A673 (cell line): ENCODE data around the gene ZMYND19. TPM values are rescaled to one million over a fixed set of nuclear protein-coding genes. Genes with fewer than 3 reads are reported as not detected.

ENCODE experiments used
- BruUV-seq: library from RNA; stranded (reverse); fragments of 400-500 nt; replicated peaks from 2 replicates; lab custom pipeline; 2021; lab: Mats Ljungman, UMichigan
- CTCF ChIA-PET: fragments of 300-600 bp; sonication (Branson Sonifier 250); formaldehyde crosslinking; loops from one replicate; lab custom pipeline; 2022; ENCODE audit warnings: antibody characterized with exemption; lab: Charles Lee
- POLR2A ChIA-PET: fragments of 300-600 bp; sonication (Branson Sonifier 250); formaldehyde crosslinking; loops from one replicate; lab custom pipeline; 2022; ENCODE audit warnings: antibody characterized with exemption; ENCODE audit not compliant: low non-redundant PET; lab: Charles Lee
- DNase-seq: peaks from one replicate; pipeline ENCODE4 v3.0.0-alpha.2; 2015; ENCODE audit warnings: low spot score
- H3K27ac ChIP-seq: fragments of 200-600 bp; sonication (generic); 2 replicates; pipeline ENCODE4 v1.5.1; 2016; ENCODE audit warnings: mixed run types, low read depth, mild to moderate bottlenecking, mixed read lengths, antibody characterized with exemption, low read length; ENCODE audit not compliant: poor library complexity, severe bottlenecking
- H3K27me3 ChIP-seq: fragments of 200-600 bp; sonication (generic); replicated peaks from 2 replicates; pipeline ENCODE4 v1.6.1; 2017; ENCODE audit warnings: mixed run types, low read depth, mild to moderate bottlenecking, mixed read lengths, antibody characterized with exemption, low read length; ENCODE audit not compliant: insufficient read depth, poor library complexity
- H3K36me3 ChIP-seq: fragments of 200-600 bp; sonication (generic); 2 replicates; pipeline ENCODE4 v1.6.1; 2016; ENCODE audit warnings: mixed run types, mild to moderate bottlenecking, mixed read lengths, antibody characterized with exemption, low read length; ENCODE audit not compliant: insufficient read depth, poor library complexity, severe bottlenecking
- H3K4me1 ChIP-seq: fragments of 200-600 bp; sonication (generic); 2 replicates; pipeline ENCODE4 v1.6.1; 2017; ENCODE audit warnings: mixed run types, mild to moderate bottlenecking, mixed read lengths, antibody characterized with exemption, low read length; ENCODE audit not compliant: insufficient read depth, poor library complexity, severe bottlenecking
- H3K4me3 ChIP-seq: fragments of 200-600 bp; sonication (generic); 2 replicates; pipeline ENCODE4 v1.5.1; 2016; ENCODE audit warnings: low read depth, mixed run types, mild to moderate bottlenecking, mixed read lengths, low read length; ENCODE audit not compliant: poor library complexity, severe bottlenecking
- H3K9me3 ChIP-seq: fragments of 200-600 bp; sonication (generic); 2 replicates; pipeline ENCODE4 v1.6.1; 2016; ENCODE audit warnings: mixed run types, low read depth, mild to moderate bottlenecking, mixed read lengths, antibody characterized with exemption, low read length; ENCODE audit not compliant: poor library complexity, severe bottlenecking
- EZH2 ChIP-seq: fragments of 200-600 bp; sonication (generic); IDR thresholded peaks from 2 replicates; pipeline ENCODE4 v1.6.1; 2017; ENCODE audit warnings: borderline replicate concordance, low read depth, mild to moderate bottlenecking, mixed read lengths, antibody characterized with exemption, low read length; ENCODE audit not compliant: poor library complexity, severe bottlenecking
- intact Hi-C: fragments of 100-400 bp; cut with micrococcal nuclease; formaldehyde crosslinking; loops from one replicate; pipeline ENCODE4 v1.10.0; 2022; ENCODE audit not compliant: unreplicated experiment
- total RNA-seq: library from RNA; stranded (reverse); gene quantifications from 2 replicates; pipeline ENCODE4 v1.2.3, GENCODE V29; 2021
- TF ChIP-seq, protein P1 (sequence below): fragments of 300-800, 200-600 bp; sonication (generic); conservative IDR thresholded peaks from 2 replicates; pipeline ENCODE4 v1.5.1; 2017; ENCODE audit warnings: low read depth, mild to moderate bottlenecking, antibody characterized with exemption, low read length, moderate library complexity, mixed read lengths

The ZMYND19 gene
- total RNA-seq, 1 experiment from 2014 or later: 75.3 TPM

GRCh38 chr9:137575364-137575715 is 15.0 kb downstream of the ZMYND19 start:
- DNase-seq: no peak
- POLR2A ChIA-PET: no interaction called here
- BruUV-seq: no TSS peak
- intact Hi-C loops: no loop called here
- H3K27me3 ChIP-seq: no peaks in the 10 kb centered on the region
- peaks cover 20% of the 10 kb centered on the region for H3K4me1 ChIP-seq
- no peak overlapping the region for H3K27ac ChIP-seq
- no peak overlapping the region for H3K4me3 ChIP-seq
- CTCF ChIA-PET: no interaction called here
- H3K9me3 ChIP-seq: no peaks in the 10 kb centered on the region
- H3K36me3 ChIP-seq: peaks cover 36% of the 10 kb centered on the region
- TF ChIP-seq, protein P1, sequence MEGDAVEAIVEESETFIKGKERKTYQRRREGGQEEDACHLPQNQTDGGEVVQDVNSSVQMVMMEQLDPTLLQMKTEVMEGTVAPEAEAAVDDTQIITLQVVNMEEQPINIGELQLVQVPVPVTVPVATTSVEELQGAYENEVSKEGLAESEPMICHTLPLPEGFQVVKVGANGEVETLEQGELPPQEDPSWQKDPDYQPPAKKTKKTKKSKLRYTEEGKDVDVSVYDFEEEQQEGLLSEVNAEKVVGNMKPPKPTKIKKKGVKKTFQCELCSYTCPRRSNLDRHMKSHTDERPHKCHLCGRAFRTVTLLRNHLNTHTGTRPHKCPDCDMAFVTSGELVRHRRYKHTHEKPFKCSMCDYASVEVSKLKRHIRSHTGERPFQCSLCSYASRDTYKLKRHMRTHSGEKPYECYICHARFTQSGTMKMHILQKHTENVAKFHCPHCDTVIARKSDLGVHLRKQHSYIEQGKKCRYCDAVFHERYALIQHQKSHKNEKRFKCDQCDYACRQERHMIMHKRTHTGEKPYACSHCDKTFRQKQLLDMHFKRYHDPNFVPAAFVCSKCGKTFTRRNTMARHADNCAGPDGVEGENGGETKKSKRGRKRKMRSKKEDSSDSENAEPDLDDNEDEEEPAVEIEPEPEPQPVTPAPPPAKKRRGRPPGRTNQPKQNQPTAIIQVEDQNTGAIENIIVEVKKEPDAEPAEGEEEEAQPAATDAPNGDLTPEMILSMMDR: no peak
- no peak for TF ChIP-seq EZH2

GRCh38 chr9:137574192-137574591 is 16.1 kb downstream of the ZMYND19 start:
- ChIA-PET POLR2A (interaction anchor here (0.7 kb wide), 1 partner anchor 365 kb away, joined by 3 read pairs; no protein-coding TSS in a partner anchor), CTCF (interaction anchor here (0.6 kb wide), 2 partner anchors 480 to 806 kb away, joined by 6 to 10 read pairs; no protein-coding TSS in a partner anchor)
- no TSS peak for BruUV-seq
- H3K36me3 ChIP-seq: peaks cover 37% of the 10 kb centered on the region
- peaks cover 17% of the 10 kb centered on the region for H3K4me1 ChIP-seq
- intact Hi-C loops: no loop called here
- no peaks in the 10 kb centered on the region for H3K9me3 ChIP-seq
- no peak overlapping the region for H3K27ac ChIP-seq
- DNase-seq: no peak
- no peak overlapping the region for H3K4me3 ChIP-seq
- no peaks in the 10 kb centered on the region for H3K27me3 ChIP-seq
- TF ChIP-seq, protein P1: no peak

DNA sequence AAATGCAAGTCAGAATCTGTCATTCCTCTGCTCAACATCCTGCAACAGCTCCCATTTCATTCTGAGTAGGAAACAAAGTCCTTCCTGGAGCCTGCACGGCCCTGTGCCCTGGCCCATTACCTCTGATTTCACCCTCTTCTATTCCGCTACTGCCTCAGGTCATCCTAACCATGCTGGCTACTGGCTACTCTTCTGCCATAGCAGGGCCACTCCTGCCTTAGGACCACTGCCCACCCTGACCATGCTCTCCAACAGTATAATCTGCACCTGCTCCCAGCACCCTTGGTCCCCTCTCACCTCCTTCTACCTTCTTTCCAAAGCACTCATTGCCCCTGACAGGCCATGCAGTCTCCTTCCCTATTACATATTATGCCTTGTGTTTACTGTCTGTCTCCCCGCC is 19.7 kb downstream of the ZMYND19 start:
- H3K27me3 ChIP-seq: no peaks in the 10 kb centered on the region
- no peaks in the 10 kb centered on the region for H3K4me1 ChIP-seq
- CTCF ChIA-PET: no interaction called here
- no peak for TF ChIP-seq EZH2
- TF ChIP-seq, protein P1: no peak
- intact Hi-C loops: no loop called here
- no peak overlapping the region for H3K4me3 ChIP-seq
- no peak for DNase-seq
- H3K9me3 ChIP-seq: no peaks in the 10 kb centered on the region
- peaks cover 31% of the 10 kb centered on the region for H3K36me3 ChIP-seq
- no TSS peak for BruUV-seq
- no peak overlapping the region for H3K27ac ChIP-seq
- POLR2A ChIA-PET: no interaction called here
